Effector CD8-positive, alpha-beta T cell (primary cell): ENCODE data around the gene PARP2.
"Not testable (repeated sequence)": the region's sequence is repeated elsewhere in the genome, so short reads cannot be mapped to it uniquely, and the experiment has no call there.

Source experiments
- DNase-seq: peaks from one replicate; lab custom pipeline; 2025; lab: John Stamatoyannopoulos, UW
- total RNA-seq, 4 experiments: gene quantifications; one replicate each; lab custom pipeline; 2026; lab: John Stamatoyannopoulos, UW

PARP2 gene
- total RNA-seq, result 16.7 to 26.1 (median 17.6) reads per million in 4 experiments

- peak; percentile 90 for DNase-seq
Measured at GRCh38 chr14:20343092-20343861, at the start of gene PARP2. Gene PARP2 (plus strand): TSS chr14:20343635. CDS start chr14:20343642, 7 bp downstream.

GRCh38 chr14:20294636-20295035 is 48.8 kb upstream of the PARP2 start:
- DNase-seq, result no peak

GRCh38 chr14:20295067-20295466 is 48.4 kb upstream of the PARP2 start:
- no peak for DNase-seq

GRCh38 chr14:20302042-20302755 is 41.2 kb upstream of the PARP2 start:
- no peak for DNase-seq

- peak; percentile 85 for DNase-seq
Measured at GRCh38 chr14:20305265-20306078, 38.0 kb upstream of the PARP2 start, which contains the start of gene TTC5. Gene TTC5 (minus strand): TSS chr14:20305951. CDS start chr14:20305937, 14 bp downstream.

- no peak for DNase-seq
Measured at GRCh38 chr14:20306079-20306423, 37.4 kb upstream of the PARP2 start.

- no peak for DNase-seq
Measured at GRCh38 chr14:20314026-20314425, 29.4 kb upstream of the PARP2 start.

- no peak for DNase-seq
Measured at GRCh38 chr14:20317720-20318119, 25.7 kb upstream of the PARP2 start.

GRCh38 chr14:20327005-20327869 is 16.2 kb upstream of the PARP2 start:
- no peak for DNase-seq

GRCh38 chr14:20328705-20329104 is 14.7 kb upstream of the PARP2 start:
- no peak for DNase-seq

GRCh38 chr14:20329355-20329754 is 14.1 kb upstream of the PARP2 start:
- DNase-seq, result no peak

- no peak for DNase-seq
Measured at GRCh38 chr14:20331053-20331613, 12.3 kb upstream of the PARP2 start.

- no peak for DNase-seq
Measured at GRCh38 chr14:20332431-20332787, 11.0 kb upstream of the PARP2 start.

GRCh38 chr14:20332788-20333493 is 10.5 kb upstream of the PARP2 start, which contains the start of gene CCNB1IP1:
Gene CCNB1IP1 (minus strand): TSS chr14:20333279. CDS start chr14:20316523, 16,756 bp downstream.
- DNase-seq, result peak; percentile 23

GRCh38 chr14:20333494-20333841 is 10.0 kb upstream of the PARP2 start:
- no peak for DNase-seq

GRCh38 chr14:20334017-20334416 is 9.4 kb upstream of the PARP2 start:
- DNase-seq, result no peak

- DNase-seq, result not testable (repeated sequence)
Measured at GRCh38 chr14:20341032-20341431, 2.4 kb upstream of the PARP2 start.

- DNase-seq, result no peak
Measured at GRCh38 chr14:20341646-20342045, 1.8 kb upstream of the PARP2 start.

GRCh38 chr14:20343862-20344220 is 406 bp downstream of the PARP2 start:
- no peak for DNase-seq

GRCh38 chr14:20345366-20345765 is 1.9 kb downstream of the PARP2 start:
- no peak for DNase-seq
